GM19324 (cell line): ENCODE data around the gene OTOF.

Experiments used
- ATAC-seq: cut with Tn5 transposase; IDR thresholded peaks from one replicate; pipeline ENCODE4 v1.9.1; 2021; ENCODE audit warnings: mild to moderate bottlenecking, moderate library complexity; ENCODE audit not compliant: unreplicated experiment, low FRiP score

Gene OTOF

DNA sequence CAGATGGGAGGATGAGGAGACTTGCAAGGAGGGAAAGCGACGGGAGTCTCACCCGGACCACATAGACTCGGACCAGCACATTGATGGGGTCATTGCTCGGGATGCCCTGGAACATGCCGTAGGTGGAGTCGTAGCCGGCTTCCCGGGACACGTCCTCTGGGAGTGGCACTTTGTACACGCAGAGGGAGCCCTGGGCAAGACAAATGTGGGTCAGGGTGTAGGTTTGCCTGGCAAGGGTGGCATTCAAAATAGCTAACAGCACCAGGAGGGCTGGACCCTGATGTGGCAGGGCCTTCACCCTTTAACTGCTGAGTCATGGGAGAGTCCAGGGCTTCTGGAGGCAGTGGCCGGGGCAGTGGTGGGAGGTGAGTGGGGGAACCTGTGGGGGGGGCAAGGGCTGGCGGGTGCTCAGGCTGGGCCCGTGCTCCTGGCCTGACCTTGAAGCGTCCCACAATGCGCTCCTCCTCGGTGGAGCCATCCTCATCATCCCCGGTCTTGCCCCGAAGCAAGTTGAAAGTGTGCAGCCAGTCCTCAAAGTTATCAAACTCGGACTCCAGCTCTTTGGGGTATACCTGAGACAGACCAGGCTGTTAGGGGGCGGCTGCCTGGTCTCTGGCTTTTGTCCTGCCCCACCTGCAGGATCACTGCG is 11.1 kb downstream of the OTOF start:
- ATAC-seq: no peak

DNA sequence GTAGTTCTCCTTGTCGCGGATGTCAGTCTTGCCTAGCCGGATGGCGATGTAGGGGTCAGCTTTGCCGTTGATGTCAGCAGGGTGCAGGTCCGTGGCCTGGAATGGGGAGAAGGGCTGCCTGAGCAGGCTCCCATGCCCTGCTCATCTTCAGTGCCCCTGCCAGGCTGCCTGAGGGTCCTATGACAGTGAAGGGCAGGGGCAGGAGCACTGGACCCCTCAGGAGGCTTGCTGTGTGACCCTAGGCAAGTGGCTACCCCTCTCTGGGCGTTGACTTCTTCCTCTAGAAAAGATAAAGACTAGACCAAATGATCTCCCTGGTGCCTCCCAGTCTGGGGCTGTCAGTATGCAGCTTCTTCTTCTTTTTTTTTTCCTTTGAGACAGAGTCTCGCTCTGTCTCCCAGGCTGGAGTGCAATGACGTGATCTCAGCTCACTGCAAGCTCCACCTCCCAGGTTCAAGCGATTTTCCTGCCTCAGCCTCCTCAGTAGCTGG is 11.9 kb downstream of the OTOF start:
- no peak for ATAC-seq

DNA sequence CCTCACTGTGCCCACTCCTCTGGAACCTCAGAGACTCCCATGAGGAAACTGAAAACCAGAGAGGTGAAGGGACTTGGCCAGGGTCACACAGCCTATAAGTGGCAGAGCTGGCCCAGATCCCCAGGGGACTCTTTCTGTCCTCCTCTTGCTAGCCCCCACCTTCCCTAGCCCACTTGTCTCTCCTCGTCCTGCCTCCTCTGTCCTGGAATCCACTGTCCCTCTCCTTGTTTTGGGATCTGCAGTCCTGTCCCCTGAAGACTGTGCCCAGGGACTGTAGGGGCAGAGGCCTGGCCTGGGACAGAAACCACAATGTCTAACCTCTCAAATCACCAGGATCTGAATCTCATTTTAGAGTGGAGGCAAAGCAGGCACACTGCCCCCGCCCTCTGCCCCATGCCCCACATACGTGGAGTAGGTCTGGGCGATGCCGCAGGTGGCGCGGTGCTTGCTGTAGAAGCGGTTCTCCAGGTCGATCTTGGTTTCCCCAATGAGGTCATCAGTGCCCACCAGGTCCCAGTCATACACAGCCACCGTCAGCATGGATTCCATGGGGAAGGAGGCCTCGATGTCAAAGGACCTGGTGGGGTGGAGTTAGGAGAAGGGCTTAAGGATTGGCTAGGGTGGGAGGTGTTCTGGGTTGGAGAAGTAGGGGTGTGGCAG is 12.5 kb downstream of the OTOF start:
- no peak for ATAC-seq

DNA sequence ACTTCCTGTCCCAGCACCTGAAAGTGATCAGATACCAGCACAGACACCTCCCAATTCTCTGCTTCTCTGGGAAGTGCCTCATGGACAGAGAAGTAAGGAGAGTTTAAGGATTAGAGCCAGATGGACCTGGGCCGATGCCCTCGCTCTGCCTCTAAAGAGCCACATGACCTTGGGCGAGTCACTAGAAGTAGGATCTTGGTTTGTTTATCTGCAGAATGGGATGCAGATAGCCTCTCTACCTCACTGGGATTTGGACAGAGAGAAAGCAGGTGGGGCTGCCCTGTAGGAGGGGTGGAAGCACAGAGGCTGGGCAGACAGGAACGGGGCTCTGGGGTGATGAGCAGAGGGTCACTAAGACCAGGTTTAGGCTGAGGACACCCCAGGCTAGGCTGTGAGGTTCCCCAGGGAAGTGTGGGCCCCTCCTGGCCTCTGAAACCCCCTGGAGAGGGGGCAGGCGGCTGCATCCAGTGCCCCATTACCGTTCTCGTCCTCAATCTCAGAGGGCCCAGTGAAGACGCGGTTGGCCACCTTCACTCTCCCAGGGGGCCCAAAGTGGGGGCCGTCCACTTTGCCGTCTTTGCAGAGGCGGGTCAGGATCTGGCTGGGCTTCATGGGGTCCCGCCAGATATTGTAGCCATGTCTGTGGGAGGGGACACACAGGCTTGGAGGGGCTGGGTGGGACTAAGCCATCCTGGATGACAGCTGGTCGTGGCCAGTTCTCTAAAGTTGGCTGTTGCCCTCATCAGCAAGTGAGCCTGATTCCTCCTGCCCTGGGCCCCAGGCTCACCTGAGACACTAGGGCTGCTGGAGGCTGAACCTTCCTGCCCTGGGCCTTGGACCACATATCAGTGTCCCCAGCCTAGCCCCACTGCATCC is 13.3 kb downstream of the OTOF start:
- no peak for ATAC-seq

DNA sequence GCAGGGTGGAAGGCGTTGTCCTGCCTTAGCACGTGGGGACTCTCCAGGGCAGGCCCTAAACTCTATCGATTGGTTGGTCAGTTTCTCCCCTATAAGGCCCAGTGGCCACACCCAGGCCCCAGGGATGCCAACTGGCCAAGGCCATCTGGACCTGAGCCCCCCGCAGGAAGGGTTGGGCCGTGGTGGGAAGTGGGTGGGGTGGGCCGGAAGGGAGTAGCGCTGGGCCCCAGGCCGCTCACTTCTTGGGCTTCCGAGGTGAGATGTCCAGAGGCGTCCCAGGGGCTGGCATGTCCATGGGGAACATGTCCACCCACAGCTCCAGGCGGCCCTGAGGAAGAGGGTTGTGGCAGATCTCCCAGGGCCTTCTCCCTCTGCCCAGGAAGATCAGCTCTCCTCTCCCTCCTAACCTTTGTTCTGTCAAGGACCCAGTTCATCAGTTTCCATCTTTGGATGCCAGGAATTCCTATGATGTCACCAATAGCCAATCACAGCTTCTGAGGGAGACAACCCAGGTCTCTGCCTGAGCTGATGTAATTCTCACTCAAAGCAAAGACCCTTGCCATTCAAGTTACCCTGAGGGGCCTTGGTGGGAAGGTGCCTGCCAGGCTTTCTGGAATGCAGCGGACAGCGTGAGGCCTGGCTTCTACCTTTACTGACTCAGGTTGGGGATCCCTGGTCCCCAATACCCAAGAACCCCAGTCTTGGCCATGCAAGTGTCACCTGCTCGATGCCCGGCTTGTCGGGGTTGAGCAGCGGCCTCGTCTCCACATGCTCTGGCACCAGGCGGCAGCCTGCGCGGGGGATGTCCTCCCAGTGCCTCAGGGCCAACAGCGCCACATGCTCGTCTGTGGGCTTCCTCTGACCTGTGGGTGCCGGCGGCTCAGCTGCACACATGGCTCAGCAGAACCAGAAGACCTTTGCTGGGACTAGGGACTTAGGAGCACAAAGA is 14.4 kb downstream of the OTOF start:
- ATAC-seq: no peak

DNA sequence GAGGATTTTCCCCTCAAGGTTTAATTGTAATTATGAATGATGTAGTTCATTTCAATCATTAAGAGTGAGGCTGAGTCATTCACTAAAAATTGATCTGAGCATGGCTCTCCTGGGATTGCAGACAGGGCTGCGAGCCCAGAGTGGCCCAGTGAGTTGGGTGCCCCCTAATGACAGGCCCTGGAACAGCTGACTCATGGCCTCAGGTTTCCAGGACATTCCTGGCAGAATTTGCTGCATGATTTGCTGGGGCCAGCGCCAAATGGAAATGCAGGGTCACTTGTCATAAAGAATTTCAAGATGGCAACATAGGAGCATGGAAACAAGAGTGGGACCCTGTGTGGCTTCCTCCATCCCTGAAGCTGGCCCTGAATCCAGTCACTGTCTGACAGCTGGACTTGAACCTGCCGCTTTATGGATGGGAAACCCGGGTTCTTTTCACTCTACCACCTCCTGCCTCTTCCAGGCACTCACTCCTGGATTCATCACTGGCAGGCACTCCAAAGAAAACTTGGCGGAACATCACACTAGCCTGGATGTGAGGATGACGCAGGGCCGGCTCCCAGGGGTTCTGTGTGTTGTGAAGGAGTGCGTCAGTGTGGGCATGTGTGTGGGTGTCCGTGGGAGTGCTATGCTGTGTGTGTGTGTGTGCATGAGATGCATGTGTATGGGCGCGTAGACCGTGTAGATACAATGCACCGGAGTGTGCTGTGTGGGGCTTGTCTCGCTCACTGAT is 15.2 kb downstream of the OTOF start:
- no peak for ATAC-seq

DNA sequence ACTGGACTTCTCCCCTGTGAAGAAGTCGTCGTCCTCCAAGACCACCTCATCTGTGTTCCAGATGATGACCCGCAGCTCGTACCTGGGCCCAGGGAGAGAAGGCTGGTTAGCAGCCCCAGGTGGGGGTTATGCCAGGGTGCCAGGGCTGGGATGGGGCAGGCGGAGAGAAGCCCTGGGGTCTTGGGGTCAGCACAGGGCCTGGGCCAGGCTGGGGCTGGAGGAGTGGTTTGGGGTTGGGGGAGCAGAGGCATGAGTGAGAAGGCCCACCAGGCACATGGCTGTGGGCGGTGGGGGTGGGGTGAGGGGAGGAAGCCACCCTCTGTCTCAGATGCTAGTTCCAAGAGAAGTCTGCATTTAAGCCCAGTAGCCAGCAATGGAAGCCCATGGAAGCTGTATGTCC is 15.8 kb downstream of the OTOF start:
- ATAC-seq: no peak

DNA sequence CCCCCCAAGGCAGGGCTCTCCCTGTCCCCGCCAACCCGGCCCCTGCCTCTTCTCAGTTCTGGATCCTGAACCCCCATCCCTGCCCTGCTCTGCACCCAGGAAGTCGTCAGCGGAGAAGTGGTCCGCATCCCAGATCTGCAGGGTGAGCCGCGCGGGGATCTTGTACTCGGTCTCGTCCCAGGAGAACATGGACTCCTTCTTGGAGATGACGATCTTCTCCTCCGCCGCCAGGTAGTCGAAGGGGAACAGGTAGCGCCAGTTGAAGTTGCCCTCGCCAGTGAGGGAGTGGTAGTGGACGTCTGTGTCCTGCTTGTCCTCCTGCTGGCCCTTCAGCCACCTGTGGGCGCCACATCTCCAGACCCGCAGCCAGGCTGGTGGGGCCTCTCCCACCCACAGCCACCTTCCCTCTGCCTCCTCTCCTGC is 16.3 kb downstream of the OTOF start:
- no peak for ATAC-seq

DNA sequence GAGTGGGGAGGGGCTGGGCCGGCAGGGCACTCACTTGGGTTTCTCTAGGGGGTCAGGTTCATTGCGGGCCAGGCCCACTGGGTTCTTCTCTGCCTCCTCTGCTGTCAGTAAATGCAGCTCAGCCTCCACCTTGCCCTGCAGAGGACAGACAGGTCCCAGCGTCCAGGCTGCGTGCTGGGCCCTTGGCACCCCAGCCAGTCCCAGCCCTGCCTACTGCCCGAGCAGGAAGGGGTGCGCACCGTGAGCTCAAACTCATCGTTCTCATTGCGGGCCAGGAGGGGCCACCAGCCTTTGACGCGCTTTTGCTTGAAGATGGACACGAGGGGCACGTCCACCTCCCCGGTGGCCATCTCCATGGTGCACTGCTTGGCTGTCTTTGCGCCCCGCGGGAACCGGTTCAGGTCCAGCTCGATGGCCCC is 17.3 kb downstream of the OTOF start:
- no peak for ATAC-seq

DNA sequence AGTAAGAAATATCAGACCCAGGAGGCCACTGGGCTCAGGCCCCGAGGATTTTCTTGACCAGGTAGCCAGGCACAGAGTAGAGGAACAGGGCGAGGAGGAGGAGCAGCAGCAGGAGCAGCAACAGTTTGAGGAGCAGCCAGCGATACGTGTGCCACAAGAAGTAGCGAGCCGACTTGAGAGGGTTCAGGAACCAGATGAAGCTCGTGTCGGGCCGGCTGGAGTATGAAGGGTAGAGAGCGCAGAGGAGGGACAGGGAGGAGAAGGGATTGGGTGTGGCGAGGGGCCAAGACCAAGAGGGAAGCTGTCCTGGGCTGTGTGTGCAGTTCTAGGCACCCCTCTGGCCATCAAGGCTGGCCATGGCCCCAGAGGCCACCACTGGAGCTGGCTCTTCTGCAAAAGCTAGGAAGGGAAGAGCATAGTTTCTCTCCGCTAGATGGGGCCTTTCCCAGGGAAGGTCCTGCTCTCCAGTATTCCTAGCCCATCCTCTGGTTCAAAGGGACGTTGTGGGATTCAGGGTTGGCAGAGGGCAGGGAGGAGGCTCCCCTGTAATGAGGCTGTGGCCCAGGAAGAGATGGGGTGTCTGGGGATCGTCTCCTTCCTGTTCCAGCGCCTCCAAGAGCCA is 17.8 kb downstream of the OTOF start:
- no peak for ATAC-seq

DNA sequence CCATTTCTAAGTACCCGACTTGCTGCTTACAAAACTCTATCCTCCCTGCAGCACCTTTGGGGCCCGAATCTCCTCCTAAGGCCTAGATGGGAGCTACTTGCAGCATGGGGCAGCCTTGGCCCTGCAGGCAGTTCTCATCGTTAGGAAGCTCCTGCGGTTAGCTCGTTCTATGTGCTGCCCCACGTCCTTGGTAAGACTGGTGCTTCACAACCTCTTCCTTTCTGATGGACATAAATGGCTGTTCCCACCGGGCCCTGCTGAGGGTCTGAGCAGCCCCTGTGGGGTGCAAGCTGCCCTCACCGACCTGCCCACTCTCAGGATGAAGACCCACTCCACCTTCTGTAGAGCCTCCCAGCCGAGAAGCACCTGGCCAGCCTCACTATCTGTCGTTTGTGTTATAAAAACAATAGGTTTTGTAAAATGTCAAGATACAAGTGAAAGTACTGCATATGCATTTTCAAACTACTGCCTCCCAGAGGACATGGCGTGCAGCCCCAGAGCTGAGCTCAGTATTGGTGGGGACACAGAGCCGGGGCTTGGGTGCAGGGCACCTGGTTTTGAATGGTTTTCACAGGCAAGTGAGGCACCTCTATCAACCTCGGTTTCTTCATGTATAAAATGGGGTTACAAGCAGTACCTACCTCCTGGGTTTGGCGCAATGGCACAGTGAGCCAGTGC is 19.4 kb downstream of the OTOF start:
- ATAC-seq: no peak

DNA sequence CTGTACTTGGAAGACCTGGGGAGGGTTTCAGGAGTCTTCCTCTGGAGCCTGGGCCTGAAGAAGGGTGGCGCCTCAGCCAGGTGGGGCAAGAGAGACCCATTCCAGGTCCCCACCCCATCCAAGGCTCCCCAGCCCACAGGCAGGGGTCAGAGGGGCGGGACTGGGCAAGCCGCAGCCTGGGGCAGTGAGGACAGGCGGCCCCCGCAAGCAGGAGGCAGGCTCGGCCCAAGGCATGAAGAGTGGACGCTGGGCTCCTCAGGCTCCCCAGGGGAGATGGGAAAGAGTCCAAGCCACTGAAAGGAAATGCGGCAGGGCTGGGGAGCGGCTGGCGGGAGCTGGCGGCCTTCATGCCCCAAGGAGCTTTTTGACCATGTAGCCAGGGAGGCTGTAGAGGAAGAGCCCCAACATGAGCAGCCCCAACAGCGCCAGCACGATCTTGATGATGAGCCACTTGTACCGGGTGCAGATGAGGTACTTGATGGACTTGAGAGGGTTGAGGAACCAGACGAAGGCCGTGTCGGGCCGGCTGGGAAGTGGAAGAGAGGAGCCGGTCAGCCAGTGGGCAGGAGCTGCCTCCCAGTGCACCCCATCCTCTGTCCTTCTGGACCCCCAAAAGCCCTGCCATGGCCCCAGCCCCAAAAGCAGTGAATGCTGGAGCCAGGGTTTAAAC is 20.1 kb downstream of the OTOF start:
- ATAC-seq: no peak

DNA sequence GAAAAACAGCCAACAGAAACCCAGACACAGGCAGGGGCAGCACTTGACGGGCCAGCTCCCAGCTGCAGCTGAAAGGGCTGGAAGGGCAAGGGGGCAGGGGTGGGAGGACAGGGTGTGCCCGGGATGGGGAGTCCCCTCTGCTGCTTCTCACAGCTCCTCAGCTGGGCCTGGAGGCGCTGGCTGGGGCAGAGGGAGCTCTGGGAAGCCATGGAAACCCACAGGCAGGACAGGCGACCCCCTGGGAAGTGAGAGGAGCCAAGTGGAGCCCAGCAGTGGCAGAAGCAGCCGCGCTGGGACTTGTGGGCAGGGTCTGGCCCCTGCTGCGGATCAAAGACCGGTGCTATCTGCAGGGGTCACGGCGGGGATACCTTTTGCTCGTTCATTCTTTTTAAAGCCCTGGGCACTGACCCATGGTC is 20.7 kb downstream of the OTOF start:
- no peak for ATAC-seq

DNA sequence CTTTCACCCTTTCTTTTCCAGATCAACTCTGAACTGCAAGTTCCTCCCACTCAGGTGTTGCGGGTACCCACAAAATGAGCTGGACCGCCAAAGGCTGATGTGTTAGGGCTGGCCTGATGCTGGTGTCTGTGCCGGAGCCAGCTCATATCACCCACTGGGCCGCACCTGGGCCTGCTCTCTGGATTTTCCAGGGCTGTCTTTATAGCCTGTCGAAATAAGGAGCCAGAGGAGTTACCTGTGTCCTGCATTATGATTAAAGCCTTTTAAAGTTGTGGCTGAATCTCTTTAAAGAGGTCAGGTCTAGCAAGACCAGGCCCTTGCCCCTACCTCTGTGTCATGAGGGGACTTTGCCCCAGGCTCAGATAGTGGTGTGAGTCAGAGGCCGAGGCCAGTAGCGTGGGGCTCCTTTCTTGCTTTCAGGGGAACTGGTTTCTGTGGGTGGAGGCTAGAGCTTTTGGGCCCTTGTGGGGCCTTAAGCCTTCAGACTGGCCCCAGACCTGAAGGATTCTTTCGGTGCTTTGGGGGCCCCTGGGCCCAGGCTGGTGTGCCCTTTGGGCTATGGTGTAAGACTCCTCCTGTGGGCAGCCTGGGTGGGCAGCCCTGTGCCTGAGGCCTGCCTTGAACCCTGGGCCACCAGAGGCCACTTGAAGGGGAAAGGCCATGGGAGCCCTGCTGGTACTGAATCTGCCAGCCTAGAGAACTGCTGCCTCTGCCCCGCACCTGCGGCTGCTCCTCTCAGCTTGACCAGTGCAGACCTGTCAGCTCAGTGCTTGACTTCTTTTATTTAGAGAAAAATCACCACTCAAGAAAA is 21.3 kb downstream of the OTOF start:
- ATAC-seq: no peak

DNA sequence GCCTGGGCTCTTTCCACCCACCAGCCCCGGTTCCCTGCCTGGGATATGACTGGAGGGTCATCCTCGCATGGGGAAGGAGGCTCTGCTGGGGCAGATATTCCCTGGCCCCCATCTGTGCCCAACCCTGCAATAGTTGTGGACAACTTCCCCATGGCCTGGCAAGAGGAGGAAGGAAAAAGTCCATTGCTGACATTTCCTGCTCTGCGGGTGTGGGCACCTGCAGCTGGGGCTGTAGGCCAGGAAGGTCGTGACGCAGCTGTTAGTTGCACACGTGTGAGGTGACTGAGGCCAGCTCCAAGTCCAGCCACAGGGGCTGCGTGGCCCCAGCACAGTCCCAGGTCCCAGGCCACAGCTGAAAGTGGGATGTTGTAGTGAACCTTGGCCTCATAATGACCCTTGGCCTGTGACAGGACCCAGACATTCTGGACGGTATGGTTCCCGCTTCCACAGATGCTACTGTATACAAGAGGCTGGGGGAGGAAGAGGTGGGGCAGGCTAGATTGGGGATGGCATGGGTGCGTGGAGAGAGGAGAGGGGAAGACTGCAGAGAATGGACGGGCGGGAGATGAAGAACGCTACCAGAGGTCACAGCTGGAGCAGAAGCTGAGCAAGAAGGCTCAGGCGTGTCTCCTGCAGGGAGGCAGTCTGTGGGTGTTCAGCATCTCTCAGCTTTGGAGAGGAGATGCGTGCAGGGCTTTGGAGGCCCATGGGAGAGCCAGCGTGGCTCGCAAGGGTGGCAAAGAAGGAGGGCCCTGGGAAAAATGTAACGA is 22.1 kb downstream of the OTOF start:
- no peak for ATAC-seq

DNA sequence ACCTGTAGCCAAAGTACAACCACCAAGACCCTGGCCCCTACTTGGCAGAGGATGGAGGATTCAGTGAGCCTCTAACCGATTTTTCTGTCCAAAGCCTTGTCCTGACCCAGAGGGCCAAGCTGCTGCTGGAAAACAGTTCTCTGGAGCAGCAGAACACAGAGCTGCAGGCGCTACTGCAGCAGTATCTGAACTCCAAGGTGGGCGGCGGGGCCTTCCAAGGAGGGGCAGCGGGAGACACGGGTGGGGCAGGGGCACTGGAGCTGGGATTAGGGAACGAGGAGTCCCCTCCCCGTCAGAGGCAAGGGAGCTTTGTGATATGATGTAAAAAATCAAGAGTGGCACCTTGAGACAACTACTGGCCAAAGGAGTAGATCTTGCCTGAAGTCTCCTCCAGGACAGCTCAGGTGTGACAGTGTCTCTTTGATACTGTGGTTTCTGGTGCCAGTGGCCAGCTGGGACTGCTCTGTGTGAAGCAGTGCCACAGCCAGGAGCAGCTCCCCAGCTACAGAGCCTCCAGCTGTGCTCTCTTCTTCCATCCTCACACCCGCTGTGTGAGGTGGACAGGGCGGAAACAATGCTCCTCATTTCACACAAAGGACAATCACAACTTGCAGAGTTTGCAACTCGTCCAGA is 22.8 kb downstream of the OTOF start:
- ATAC-seq: no peak
